Activated naive CD4-positive, alpha-beta T cell treated with anti-CD3 and anti-CD28 coated beads, Interleukin-2, amount 10 ng/mL, durations not matched to agents 7 days and 5 days (primary cell): Measurements from ENCODE around the gene RABGAP1.

Source experiments
- CTCF ChIA-PET: fragments of 350-600 bp; sonication (Branson Sonifier 250); formaldehyde crosslinking; loops from one replicate; lab custom pipeline; 2021; ENCODE audit warnings: antibody characterized with exemption; lab: Charles Lee
- DNase-seq: peaks from one replicate; pipeline ENCODE4 v3.0.0-alpha.2; 2020
- H3K27ac Mint-ChIP-seq: one replicate; pipeline ENCODE4 v1.8.0; 2021; ENCODE audit warnings: mild to moderate bottlenecking, moderate library complexity, mixed read lengths
- H3K27me3 Mint-ChIP-seq: one replicate; pipeline ENCODE4 v1.8.0; 2021; ENCODE audit warnings: mild to moderate bottlenecking, mixed read lengths
- H3K36me3 Mint-ChIP-seq: one replicate; pipeline ENCODE4 v1.8.0; 2021; ENCODE audit warnings: mixed read lengths
- H3K4me1 Mint-ChIP-seq: one replicate; pipeline ENCODE4 v1.8.0; 2021; ENCODE audit warnings: mixed read lengths
- H3K4me3 Mint-ChIP-seq: one replicate; pipeline ENCODE4 v1.8.0; 2021; ENCODE audit warnings: mild to moderate bottlenecking, moderate library complexity, mixed read lengths
- H3K9me3 Mint-ChIP-seq: one replicate; pipeline ENCODE4 v1.8.0; 2021; ENCODE audit warnings: mixed read lengths

The RABGAP1 gene

GRCh38 chr9:122930541-122931225 is 10.1 kb upstream of the RABGAP1 start:
- Mint-ChIP-seq H3K4me3 (no peak overlapping the region), H3K9me3 (no peaks in the 10 kb centered on the region), H3K4me1 (peaks cover 16% of the 10 kb centered on the region), H3K36me3 (peaks cover 8% of the 10 kb centered on the region), H3K27ac (no peak overlapping the region), H3K27me3 (no peaks in the 10 kb centered on the region)
- CTCF ChIA-PET = interaction anchor here (1.3 to 1.7 kb wide), 2 partner anchors 60 to 96 kb away, joined by 3 to 4 read pairs; no protein-coding TSS in a partner anchor
- DNase-seq = no peak

DNA sequence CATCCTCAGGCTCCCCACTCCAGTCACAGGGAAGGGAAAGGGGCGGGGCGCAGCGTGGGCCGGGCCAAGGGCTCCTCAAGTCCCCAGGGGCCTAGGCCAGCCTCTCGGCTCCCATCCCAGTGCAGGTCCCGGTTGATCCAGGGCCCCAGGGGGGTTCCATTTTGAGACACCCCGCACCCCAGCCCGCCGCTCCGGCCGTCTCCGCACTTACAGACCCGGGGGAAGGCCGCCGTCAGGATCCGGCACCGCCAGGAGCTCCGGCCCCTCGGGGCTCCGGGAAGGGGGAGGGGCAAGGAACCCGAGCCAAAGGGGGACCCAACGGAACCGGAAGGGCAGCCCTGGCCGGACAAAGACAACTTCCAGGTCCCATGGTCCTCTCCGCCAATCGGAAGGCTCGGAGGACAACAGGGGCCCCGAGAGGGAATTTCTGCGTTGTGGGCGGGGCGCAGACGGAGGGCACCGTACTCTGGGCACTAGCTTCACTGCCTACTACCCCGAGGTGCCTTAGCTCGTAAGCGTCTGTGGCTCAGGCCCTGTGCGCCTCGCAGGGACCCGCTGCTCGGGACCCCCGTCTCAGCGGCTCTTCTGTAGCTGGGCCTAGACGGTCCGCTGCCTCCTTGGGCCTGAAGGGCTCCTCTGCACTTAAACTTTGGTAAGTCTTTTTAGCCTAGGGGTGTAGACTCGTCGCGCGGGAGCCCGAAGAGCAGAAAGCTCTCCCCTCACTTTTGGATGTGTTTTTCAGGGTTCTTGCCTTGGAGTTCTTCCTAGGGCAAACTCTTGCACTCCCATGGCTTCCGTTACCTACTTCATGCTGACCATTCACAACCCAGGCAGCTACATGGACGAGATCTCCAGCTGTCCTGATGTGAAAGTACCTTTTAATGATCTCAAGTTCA is 9.3 kb upstream of the RABGAP1 start, which contains the start of gene ZBTB26:
TSS of gene ZBTB26 (minus strand) at position 287 of the 896 bp plus-strand sequence. CDS start 11,578 bp downstream, outside the sequence.
- CTCF ChIA-PET = interaction anchor here (1.3 to 1.7 kb wide), 2 partner anchors 59 to 97 kb away, joined by 3 to 4 read pairs; no protein-coding TSS in a partner anchor
- peaks cover 16% of the 10 kb centered on the region for H3K4me1 Mint-ChIP-seq
- no peak within 1 kb of the TSS for H3K4me3 Mint-ChIP-seq
- H3K9me3 Mint-ChIP-seq = no peaks in the 10 kb centered on the region
- no peaks in the 10 kb centered on the region for H3K27me3 Mint-ChIP-seq
- H3K36me3 Mint-ChIP-seq = peaks cover 10% of the 10 kb centered on the region
- DNase-seq = peak; percentile 93
- peak within 1 kb of the TSS; percentile 88 for H3K27ac Mint-ChIP-seq

DNA sequence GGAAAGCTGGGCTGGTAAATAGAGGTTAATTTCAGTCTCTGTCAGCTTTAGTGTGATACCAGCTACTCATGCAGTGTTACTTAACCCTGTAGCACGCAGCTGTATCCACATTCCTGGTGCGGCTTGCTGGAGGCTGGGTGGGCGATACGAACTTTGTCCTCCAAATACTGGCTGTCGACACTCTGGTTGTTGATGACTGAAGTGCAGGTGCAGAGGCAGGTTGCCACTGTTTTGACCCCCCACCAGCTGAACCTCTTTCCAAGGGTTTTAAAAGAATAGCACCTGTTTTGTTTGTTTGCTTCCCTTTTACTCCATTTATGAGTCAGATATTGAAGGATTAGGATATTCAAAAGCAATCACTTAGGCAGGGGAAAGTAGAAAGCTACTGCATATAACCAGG is 4.4 kb upstream of the RABGAP1 start:
- CTCF ChIA-PET = no interaction called here
- DNase-seq = no peak
- Mint-ChIP-seq H3K4me1 (peaks cover 27% of the 10 kb centered on the region), H3K4me3 (no peak overlapping the region), H3K27ac (no peak overlapping the region), H3K27me3 (no peaks in the 10 kb centered on the region), H3K36me3 (peaks cover 23% of the 10 kb centered on the region), H3K9me3 (no peaks in the 10 kb centered on the region)

DNA sequence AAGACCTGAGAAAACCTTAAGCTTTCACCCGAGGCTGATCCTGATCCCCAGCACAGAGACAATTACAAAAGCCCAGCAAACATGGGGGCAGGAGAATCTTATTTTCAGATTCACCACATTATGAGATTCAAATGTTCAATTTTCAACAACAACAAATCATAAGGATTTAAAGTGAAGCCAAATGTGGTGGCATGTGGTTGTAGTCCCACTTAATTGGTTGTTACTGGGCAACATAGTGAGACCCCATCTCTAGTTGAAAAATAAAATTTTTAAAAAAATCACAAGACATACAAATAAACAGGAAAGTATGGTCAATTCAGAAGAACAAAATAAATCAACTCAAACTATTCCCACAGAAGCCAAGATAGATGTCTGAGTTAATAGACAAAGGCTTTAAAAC is 3.9 kb upstream of the RABGAP1 start:
- Mint-ChIP-seq H3K27ac (no peak overlapping the region), H3K27me3 (no peaks in the 10 kb centered on the region), H3K9me3 (no peaks in the 10 kb centered on the region), H3K36me3 (peaks cover 21% of the 10 kb centered on the region), H3K4me3 (no peak overlapping the region), H3K4me1 (peaks cover 29% of the 10 kb centered on the region)
- CTCF ChIA-PET = no interaction called here
- no peak for DNase-seq

DNA sequence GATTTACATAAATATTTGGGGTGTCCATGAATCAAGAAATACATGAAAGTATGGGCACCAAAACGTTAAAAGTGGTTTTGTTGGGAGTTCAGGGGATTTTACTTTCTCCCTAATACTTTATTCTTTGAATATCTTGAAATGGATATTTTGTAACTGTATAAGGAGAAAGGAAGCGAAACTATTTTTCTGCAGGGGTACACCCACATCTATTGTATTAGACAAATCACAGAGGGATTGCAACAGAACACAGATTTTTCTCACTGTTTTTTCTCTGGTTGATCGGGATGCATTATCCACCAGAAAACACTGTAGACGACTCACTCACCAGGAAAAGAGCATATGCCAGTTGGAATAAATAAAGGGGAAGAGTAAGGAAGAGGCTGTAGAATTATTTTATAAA is 1.2 kb upstream of the RABGAP1 start:
- CTCF ChIA-PET = no interaction called here
- DNase-seq = no peak
- Mint-ChIP-seq H3K27me3 (no peaks in the 10 kb centered on the region), H3K4me3 (no peak overlapping the region), H3K36me3 (peaks cover 18% of the 10 kb centered on the region), H3K9me3 (no peaks in the 10 kb centered on the region), H3K4me1 (peaks cover 32% of the 10 kb centered on the region), H3K27ac (peak overlapping the region; percentile 14)

DNA sequence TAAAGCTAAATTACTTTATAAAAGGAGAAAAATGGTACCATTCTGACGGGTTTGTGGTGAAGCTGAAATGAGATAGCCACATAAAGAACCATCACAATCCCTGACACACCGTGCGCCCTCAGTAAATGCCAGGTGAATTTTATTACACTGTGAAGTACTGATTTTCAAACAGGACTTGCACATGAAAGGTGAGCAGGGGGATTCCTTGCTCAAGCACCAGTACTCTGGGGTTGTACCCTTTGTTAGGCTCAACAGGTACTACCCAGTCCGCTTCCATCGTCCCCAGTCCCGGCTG is 419 bp upstream of the RABGAP1 start:
- H3K4me1 Mint-ChIP-seq = peaks cover 34% of the 10 kb centered on the region
- no peaks in the 10 kb centered on the region for H3K27me3 Mint-ChIP-seq
- CTCF ChIA-PET = interaction anchor here (0.7 kb wide), 1 partner anchor 23 kb away, joined by 3 read pairs; no protein-coding TSS in a partner anchor
- DNase-seq = no peak
- H3K4me3 Mint-ChIP-seq = peak overlapping the region; percentile 97
- H3K27ac Mint-ChIP-seq = peak overlapping the region; percentile 73
- H3K9me3 Mint-ChIP-seq = no peaks in the 10 kb centered on the region
- H3K36me3 Mint-ChIP-seq = peaks cover 17% of the 10 kb centered on the region

DNA sequence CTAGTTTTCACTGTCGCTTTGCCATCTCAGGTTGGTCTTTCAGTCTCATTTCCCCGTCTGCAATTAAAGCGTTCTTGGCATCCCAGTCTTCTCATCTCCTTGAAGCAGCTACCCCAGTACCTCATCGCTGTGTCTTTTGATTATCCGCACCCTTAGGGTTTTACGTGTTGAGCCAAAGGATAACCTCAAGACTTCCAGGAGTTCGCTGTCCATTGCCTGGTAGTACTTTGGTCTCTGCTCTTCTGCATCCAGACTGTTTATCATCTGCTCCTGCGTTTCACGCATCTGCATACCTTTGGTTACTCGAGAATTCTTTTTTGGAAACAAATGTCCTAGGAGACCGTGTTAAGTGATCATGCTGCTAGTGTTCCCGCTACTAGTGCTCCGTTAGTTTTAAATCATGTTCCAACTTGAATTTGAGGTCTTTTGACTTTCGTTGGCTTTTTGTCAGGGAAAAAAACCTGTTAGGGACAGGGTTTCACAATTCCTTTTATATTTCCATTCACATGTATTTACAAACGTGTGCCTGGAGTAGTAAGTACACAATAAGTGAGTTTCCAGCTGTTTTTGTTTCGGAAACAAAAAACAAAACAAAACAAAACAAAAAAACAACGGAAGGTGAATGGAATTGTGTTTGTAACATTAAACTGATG is 888 bp downstream of the RABGAP1 start:
- Mint-ChIP-seq H3K36me3 (peaks cover 18% of the 10 kb centered on the region), H3K27ac (peak overlapping the region; percentile 92), H3K27me3 (no peaks in the 10 kb centered on the region), H3K4me3 (peak overlapping the region; percentile 97), H3K9me3 (no peaks in the 10 kb centered on the region), H3K4me1 (peaks cover 42% of the 10 kb centered on the region)
- DNase-seq = no peak
- CTCF ChIA-PET = no interaction called here

- H3K27ac Mint-ChIP-seq = peak overlapping the region; percentile 50
- no peaks in the 10 kb centered on the region for H3K27me3 Mint-ChIP-seq
- no peak for DNase-seq
- H3K36me3 Mint-ChIP-seq = peaks cover 13% of the 10 kb centered on the region
- H3K9me3 Mint-ChIP-seq = no peaks in the 10 kb centered on the region
- no peak overlapping the region for H3K4me3 Mint-ChIP-seq
- CTCF ChIA-PET = no interaction called here
- H3K4me1 Mint-ChIP-seq = peaks cover 60% of the 10 kb centered on the region
Measured at GRCh38 chr9:122944960-122945888, 4.4 kb downstream of the RABGAP1 start.

DNA sequence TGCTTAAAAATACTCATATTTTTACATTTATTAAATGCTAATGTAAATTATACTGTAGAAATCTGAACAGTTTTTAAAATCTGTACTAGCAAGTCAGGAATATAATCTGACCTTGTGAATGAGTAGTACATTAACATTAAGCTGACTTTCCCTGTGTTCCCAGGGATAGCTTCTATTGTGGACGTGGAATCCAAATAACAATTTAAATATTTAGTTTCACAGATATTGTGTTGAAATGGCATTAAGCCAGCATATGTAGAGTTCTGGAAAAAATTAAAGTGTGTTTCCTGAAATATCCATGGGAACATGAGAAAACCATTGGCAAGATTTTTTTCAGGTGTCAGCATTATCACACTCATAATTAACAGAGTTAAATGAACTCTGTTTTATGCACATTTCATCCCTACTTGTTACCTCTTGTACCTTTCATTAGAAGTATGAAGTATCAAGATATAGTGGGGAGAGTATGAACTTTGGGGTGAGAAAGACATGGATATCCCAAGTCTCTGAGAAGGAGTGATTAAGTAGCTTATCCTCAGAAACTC is 5.7 kb downstream of the RABGAP1 start:
- peaks cover 52% of the 10 kb centered on the region for H3K4me1 Mint-ChIP-seq

DNA sequence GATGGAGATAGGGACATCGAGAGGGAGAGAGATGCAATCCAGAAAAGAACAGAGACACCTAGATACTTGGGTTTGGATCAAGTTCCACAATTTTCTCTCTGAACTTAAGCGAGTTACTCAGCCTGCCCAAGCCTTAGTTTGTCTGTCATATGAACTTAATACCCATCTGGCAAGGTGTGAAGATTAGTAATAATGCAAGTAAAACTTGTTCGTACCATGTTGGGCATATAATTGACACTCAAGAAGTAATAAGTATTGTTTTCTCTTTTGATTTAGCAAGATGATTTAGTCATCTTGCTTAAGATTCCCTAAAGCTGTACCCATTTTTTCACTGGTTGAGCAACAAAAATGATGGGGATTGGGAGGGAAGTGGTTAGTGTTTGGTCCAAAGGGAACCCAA is 7.5 kb downstream of the RABGAP1 start:
- H3K27me3 Mint-ChIP-seq = no peaks in the 10 kb centered on the region
- no peaks in the 10 kb centered on the region for H3K9me3 Mint-ChIP-seq
- H3K27ac Mint-ChIP-seq = no peak overlapping the region
- no peak for DNase-seq
- CTCF ChIA-PET = no interaction called here
- peaks cover 13% of the 10 kb centered on the region for H3K36me3 Mint-ChIP-seq
- no peak overlapping the region for H3K4me3 Mint-ChIP-seq
- H3K4me1 Mint-ChIP-seq = peaks cover 42% of the 10 kb centered on the region

More for the DNA sequence above, 5.7 kb downstream of the RABGAP1 start:
- Mint-ChIP-seq H3K27me3 (no peaks in the 10 kb centered on the region), H3K36me3 (peaks cover 13% of the 10 kb centered on the region), H3K27ac (no peak overlapping the region), H3K4me3 (no peak overlapping the region), H3K9me3 (no peaks in the 10 kb centered on the region)
- DNase-seq = no peak
- CTCF ChIA-PET = no interaction called here

DNA sequence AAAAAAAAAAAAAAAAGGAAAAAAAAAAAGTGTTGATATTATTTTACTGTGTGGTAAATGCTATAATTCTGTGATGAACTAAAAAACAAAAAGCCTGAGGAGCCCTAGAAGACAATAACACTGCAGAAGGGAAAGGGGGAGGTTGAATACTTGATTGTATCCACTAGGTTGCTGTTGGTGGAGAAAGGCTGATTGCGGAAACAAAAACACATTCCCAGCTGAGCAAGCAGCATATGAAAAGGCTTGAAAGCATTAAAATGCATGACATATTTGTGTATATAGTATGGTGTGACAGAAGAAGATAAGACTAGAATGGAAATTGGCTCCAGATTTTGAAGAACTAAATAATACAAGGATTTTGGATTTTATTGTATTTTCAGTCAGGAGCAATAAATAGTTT is 8.9 kb downstream of the RABGAP1 start:
- peaks cover 15% of the 10 kb centered on the region for H3K36me3 Mint-ChIP-seq
- no peaks in the 10 kb centered on the region for H3K9me3 Mint-ChIP-seq
- peaks cover 37% of the 10 kb centered on the region for H3K4me1 Mint-ChIP-seq
- CTCF ChIA-PET = no interaction called here
- H3K4me3 Mint-ChIP-seq = no peak overlapping the region
- no peak overlapping the region for H3K27ac Mint-ChIP-seq
- no peaks in the 10 kb centered on the region for H3K27me3 Mint-ChIP-seq
- DNase-seq = no peak

- H3K4me3 Mint-ChIP-seq = no peak overlapping the region
- no peaks in the 10 kb centered on the region for H3K27me3 Mint-ChIP-seq
- peaks cover 31% of the 10 kb centered on the region for H3K4me1 Mint-ChIP-seq
Measured at GRCh38 chr9:122950263-122950662, 9.4 kb downstream of the RABGAP1 start.

DNA sequence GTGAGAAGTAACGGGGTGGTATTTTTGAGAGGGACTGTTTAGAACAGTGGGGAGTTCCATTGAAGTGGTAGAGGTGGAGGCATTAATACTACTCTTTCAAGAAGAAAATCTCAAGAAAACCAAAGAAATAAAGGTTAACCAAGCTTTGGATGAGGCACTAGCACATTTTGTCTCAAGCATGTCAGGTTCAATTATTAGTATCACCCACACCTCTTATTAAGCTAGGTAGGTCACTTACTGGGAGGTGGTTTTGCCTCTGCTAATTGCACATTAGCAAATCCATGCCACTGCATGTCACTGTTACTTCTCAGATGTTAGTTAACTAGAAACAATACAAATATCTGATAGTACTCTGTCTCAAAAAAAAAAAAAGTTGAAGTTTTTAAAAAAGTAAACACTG is 10.2 kb downstream of the RABGAP1 start:
- H3K36me3 Mint-ChIP-seq = peaks cover 14% of the 10 kb centered on the region
- no peak overlapping the region for H3K4me3 Mint-ChIP-seq
- H3K27me3 Mint-ChIP-seq = no peaks in the 10 kb centered on the region
- no peak overlapping the region for H3K27ac Mint-ChIP-seq
- CTCF ChIA-PET = no interaction called here
- no peaks in the 10 kb centered on the region for H3K9me3 Mint-ChIP-seq
- peaks cover 23% of the 10 kb centered on the region for H3K4me1 Mint-ChIP-seq
- DNase-seq = no peak

More at GRCh38 chr9:122950263-122950662, 9.4 kb downstream of the RABGAP1 start:
- Mint-ChIP-seq H3K9me3 (no peaks in the 10 kb centered on the region), H3K36me3 (peaks cover 14% of the 10 kb centered on the region), H3K27ac (no peak overlapping the region)
- DNase-seq = no peak
- CTCF ChIA-PET = no interaction called here
